ENCODE results near the gene DHRS2.

The DHRS2 gene

GRCh38 chr14:23641915-23642588 is 5.9 kb downstream of the DHRS2 start:
- H3K4me1 ChIP-seq (ENCODE audit: control insufficient read depth, insufficient read depth, low read length, poor library complexity, severe bottlenecking) = peaks cover under 1% of the 10 kb centered on the region
- WGBS, 2 experiments (ENCODE audit: insufficient coverage in 2 of 2) = 78 to 92% methylated on average over 3 of the region's 3 CpGs
- H3K9me3 ChIP-seq (ENCODE audit: control insufficient read depth, low read length) = no peaks in the 10 kb centered on the region
- H3K4me3 ChIP-seq (ENCODE audit: extremely low read depth, insufficient read depth, low read length, poor library complexity, severe bottlenecking) = no peak overlapping the region
- no peaks in the 10 kb centered on the region for H3K36me3 ChIP-seq (ENCODE audit: control insufficient read depth, insufficient read depth, low read length)
- no peak overlapping the region for H3K27ac ChIP-seq (ENCODE audit: low read depth, low read length, severe bottlenecking)

GRCh38 chr14:23643533-23644194 is 7.5 kb downstream of the DHRS2 start:
- Histone ChIP-seq H3K4me3 (ENCODE audit: extremely low read depth, insufficient read depth, low read length, poor library complexity, severe bottlenecking) (no peak overlapping the region), H3K9me3 (ENCODE audit: control insufficient read depth, low read length) (no peaks in the 10 kb centered on the region), H3K27ac (ENCODE audit: low read depth, low read length, severe bottlenecking) (no peak overlapping the region), H3K36me3 (ENCODE audit: control insufficient read depth, insufficient read depth, low read length) (no peaks in the 10 kb centered on the region), H3K4me1 (ENCODE audit: control insufficient read depth, insufficient read depth, low read length, poor library complexity, severe bottlenecking) (peaks cover 3% of the 10 kb centered on the region)
- WGBS, 2 experiments (ENCODE audit: insufficient coverage in 2 of 2) = 90 to 100% methylated on average over 2 to 3 of the region's 3 CpGs

- Histone ChIP-seq H3K9me3 (ENCODE audit: control insufficient read depth, low read length) (no peaks in the 10 kb centered on the region), H3K4me1 (ENCODE audit: control insufficient read depth, insufficient read depth, low read length, poor library complexity, severe bottlenecking) (peaks cover 3% of the 10 kb centered on the region), H3K4me3 (ENCODE audit: extremely low read depth, insufficient read depth, low read length, poor library complexity, severe bottlenecking) (no peak overlapping the region), H3K36me3 (ENCODE audit: control insufficient read depth, insufficient read depth, low read length) (no peaks in the 10 kb centered on the region), H3K27ac (ENCODE audit: low read depth, low read length, severe bottlenecking) (no peak overlapping the region)
- WGBS, 2 experiments (ENCODE audit: insufficient coverage in 2 of 2) = 91 to 92% methylated on average over 4 to 5 of the region's 5 CpGs
Measured at GRCh38 chr14:23644195-23644918, 8.2 kb downstream of the DHRS2 start.

GRCh38 chr14:23644919-23645336 is 8.8 kb downstream of the DHRS2 start:
- no peaks in the 10 kb centered on the region for H3K36me3 ChIP-seq (ENCODE audit: control insufficient read depth, insufficient read depth, low read length)
- H3K9me3 ChIP-seq (ENCODE audit: control insufficient read depth, low read length) = no peaks in the 10 kb centered on the region
- H3K4me1 ChIP-seq (ENCODE audit: control insufficient read depth, insufficient read depth, low read length, poor library complexity, severe bottlenecking) = peaks cover 3% of the 10 kb centered on the region
- H3K27ac ChIP-seq (ENCODE audit: low read depth, low read length, severe bottlenecking) = no peak overlapping the region
- WGBS, 2 experiments (ENCODE audit: insufficient coverage in 2 of 2) = 84 to 95% methylated on average over 6 to 7 of the region's 8 CpGs
- no peak overlapping the region for H3K4me3 ChIP-seq (ENCODE audit: extremely low read depth, insufficient read depth, low read length, poor library complexity, severe bottlenecking)

GRCh38 chr14:23645504-23645811 is 9.3 kb downstream of the DHRS2 start:
- 85 to 91% methylated on average over 4 of the region's 4 CpGs for WGBS, 2 experiments (ENCODE audit: insufficient coverage in 2 of 2)
- peaks cover 3% of the 10 kb centered on the region for H3K4me1 ChIP-seq (ENCODE audit: control insufficient read depth, insufficient read depth, low read length, poor library complexity, severe bottlenecking)
- H3K27ac ChIP-seq (ENCODE audit: low read depth, low read length, severe bottlenecking) = no peak overlapping the region
- no peaks in the 10 kb centered on the region for H3K36me3 ChIP-seq (ENCODE audit: control insufficient read depth, insufficient read depth, low read length)
- H3K9me3 ChIP-seq (ENCODE audit: control insufficient read depth, low read length) = no peaks in the 10 kb centered on the region
- H3K4me3 ChIP-seq (ENCODE audit: extremely low read depth, insufficient read depth, low read length, poor library complexity, severe bottlenecking) = no peak overlapping the region

- Histone ChIP-seq H3K9me3 (ENCODE audit: control insufficient read depth, low read length) (no peaks in the 10 kb centered on the region), H3K4me3 (ENCODE audit: extremely low read depth, insufficient read depth, low read length, poor library complexity, severe bottlenecking) (no peak overlapping the region), H3K27ac (ENCODE audit: low read depth, low read length, severe bottlenecking) (no peak overlapping the region), H3K4me1 (ENCODE audit: control insufficient read depth, insufficient read depth, low read length, poor library complexity, severe bottlenecking) (peaks cover 3% of the 10 kb centered on the region), H3K36me3 (ENCODE audit: control insufficient read depth, insufficient read depth, low read length) (no peaks in the 10 kb centered on the region)
- WGBS, 2 experiments (ENCODE audit: insufficient coverage in 2 of 2) = 87 to 89% methylated on average over 5 to 6 of the region's 9 CpGs
Measured at GRCh38 chr14:23645812-23646647, 9.9 kb downstream of the DHRS2 start.

- H3K4me1 ChIP-seq (ENCODE audit: control insufficient read depth, insufficient read depth, low read length, poor library complexity, severe bottlenecking) = peaks cover 3% of the 10 kb centered on the region
- no peak overlapping the region for H3K4me3 ChIP-seq (ENCODE audit: extremely low read depth, insufficient read depth, low read length, poor library complexity, severe bottlenecking)
- no peak overlapping the region for H3K27ac ChIP-seq (ENCODE audit: low read depth, low read length, severe bottlenecking)
- no peaks in the 10 kb centered on the region for H3K36me3 ChIP-seq (ENCODE audit: control insufficient read depth, insufficient read depth, low read length)
- H3K9me3 ChIP-seq (ENCODE audit: control insufficient read depth, low read length) = no peaks in the 10 kb centered on the region
- 87 to 93% methylated on average over 4 to 6 of the region's 6 CpGs for WGBS, 2 experiments (ENCODE audit: insufficient coverage in 2 of 2)
Measured at GRCh38 chr14:23646648-23647549, 10.7 kb downstream of the DHRS2 start.

GRCh38 chr14:23647619-23648018 is 11.5 kb downstream of the DHRS2 start:
- Histone ChIP-seq H3K36me3 (ENCODE audit: control insufficient read depth, insufficient read depth, low read length) (no peaks in the 10 kb centered on the region), H3K4me1 (ENCODE audit: control insufficient read depth, insufficient read depth, low read length, poor library complexity, severe bottlenecking) (peaks cover 4% of the 10 kb centered on the region), H3K9me3 (ENCODE audit: control insufficient read depth, low read length) (no peaks in the 10 kb centered on the region), H3K27ac (ENCODE audit: low read depth, low read length, severe bottlenecking) (no peak overlapping the region), H3K4me3 (ENCODE audit: extremely low read depth, insufficient read depth, low read length, poor library complexity, severe bottlenecking) (no peak overlapping the region)
- 100% methylated on average over 1 of the region's 2 CpGs; no CpG with 5 or more reads in 1 of the 2 experiments for WGBS, 2 experiments (ENCODE audit: insufficient coverage in 2 of 2)

GRCh38 chr14:23648764-23649460 is 12.7 kb downstream of the DHRS2 start:
- no peaks in the 10 kb centered on the region for H3K9me3 ChIP-seq (ENCODE audit: control insufficient read depth, low read length)
- WGBS, 2 experiments (ENCODE audit: insufficient coverage in 2 of 2) = 52 to 66% methylated on average over 3 to 4 of the region's 5 CpGs
- H3K4me3 ChIP-seq (ENCODE audit: extremely low read depth, insufficient read depth, low read length, poor library complexity, severe bottlenecking) = no peak overlapping the region
- no peaks in the 10 kb centered on the region for H3K36me3 ChIP-seq (ENCODE audit: control insufficient read depth, insufficient read depth, low read length)
- peaks cover 16% of the 10 kb centered on the region for H3K4me1 ChIP-seq (ENCODE audit: control insufficient read depth, insufficient read depth, low read length, poor library complexity, severe bottlenecking)
- H3K27ac ChIP-seq (ENCODE audit: low read depth, low read length, severe bottlenecking) = no peak overlapping the region

Measured in mesodermal cell (in vitro differentiated cells).